ENCODE results near the gene ELAVL2.

Gene ELAVL2

DNA sequence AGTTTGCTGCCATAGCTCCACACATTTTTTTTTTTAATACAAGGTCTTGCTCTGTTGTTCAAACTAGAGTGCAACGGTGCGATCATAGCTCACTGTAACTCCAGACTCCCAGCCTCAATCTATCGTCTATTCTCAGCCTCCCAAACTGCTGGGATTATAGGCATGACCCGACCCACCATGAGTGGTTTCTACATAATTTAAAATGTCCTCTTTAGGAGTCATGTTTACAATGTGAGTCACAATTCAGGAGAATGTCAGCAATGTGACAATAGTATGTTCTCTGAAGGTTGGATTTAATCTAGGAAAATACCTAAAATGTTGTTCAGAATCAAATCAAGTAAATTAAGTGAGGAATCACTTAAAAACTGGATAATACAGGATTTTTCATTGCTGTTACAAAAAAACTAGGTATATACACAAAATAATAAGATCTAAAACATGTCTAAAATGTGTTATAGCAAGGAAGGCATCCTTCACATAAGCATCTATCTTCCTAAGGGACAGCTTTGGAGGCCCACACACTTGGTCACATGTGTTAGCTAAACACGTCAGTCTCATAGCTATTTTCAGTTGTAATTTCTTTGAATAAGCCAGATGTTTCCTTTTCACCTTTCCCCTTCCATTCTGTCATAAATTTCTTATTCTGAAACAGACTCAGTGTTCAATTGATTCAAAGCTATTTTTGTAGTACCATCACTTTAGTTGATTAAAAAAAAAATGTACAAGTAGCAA lies 30.0 kb upstream of the ELAVL2 start (continued):
- no peak for TF ChIP-seq GLIS3 (CRISPR knock-in tag; IDR thresholded peaks at IDR 0.05)

DNA sequence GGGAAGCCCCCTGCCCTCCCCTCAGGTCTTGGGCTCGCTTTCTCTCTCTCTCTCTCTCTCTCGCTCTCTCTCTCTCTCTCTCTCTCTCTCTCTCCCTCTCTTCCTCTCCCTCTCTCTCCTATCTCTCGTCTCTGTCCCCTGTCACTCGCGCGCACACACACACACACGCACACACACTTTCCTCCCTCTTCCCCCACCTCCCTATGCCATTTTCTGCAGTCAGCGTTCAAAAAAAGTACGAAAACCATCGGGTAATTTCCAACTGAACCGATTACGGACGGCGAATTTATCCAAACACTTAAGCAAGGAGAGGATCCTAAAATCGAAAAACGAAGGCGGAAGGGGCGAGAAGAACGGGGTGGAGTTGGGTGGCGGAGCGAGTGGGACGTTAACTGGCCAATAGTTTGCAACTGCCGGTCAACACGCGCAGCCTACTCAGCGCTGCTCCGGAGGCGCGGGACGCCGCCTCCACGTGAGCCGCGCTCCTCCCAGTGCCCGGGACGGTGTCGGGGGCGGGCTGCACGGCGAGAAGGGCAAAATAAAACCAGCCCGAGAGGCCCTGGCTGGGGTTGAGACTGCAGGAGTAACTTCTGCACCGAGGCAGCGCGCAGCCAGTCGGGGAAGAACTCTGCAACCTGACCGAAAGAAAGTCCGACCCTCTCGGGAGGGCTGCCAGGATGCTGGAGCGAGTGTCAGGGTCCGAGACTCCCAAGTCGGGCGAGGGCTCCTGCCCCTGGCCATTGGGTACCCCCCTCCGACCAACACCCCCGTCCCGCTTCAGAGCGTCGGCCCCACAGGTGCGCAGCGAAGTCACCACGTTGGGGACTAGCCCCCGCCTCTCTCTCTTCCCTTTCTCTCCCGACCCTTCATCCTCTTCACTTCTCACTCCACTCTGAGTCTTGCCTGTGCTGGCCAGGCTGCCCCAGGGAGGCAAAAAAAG lies 24.9 kb upstream of the ELAVL2 start:
- peak; percentile 83 for ATAC-seq
- TF ChIP-seq ZNF70 (CRISPR knock-in tag; IDR thresholded peaks at IDR 0.05) (no peak), GLIS3 (CRISPR knock-in tag; IDR thresholded peaks at IDR 0.05) (no peak), CSDC2 (CRISPR knock-in tag; IDR thresholded peaks at IDR 0.05) (no peak), ESRRG (CRISPR knock-in tag; IDR thresholded peaks at IDR 0.05) (no peak), ZFP3 (CRISPR knock-in tag; IDR thresholded peaks at IDR 0.05) (no peak), ZFP30 (CRISPR knock-in tag; IDR thresholded peaks at IDR 0.05) (no peak), ARNTL (CRISPR knock-in tag; IDR thresholded peaks at IDR 0.05; ENCODE audit: borderline replicate concordance, low read depth) (no peak), TOX (CRISPR knock-in tag; IDR thresholded peaks at IDR 0.05; ENCODE audit: borderline replicate concordance) (no peak), OSR1 (CRISPR knock-in tag; IDR thresholded peaks at IDR 0.05) (no peak), TCF4 (CRISPR knock-in tag; IDR thresholded peaks at IDR 0.05; ENCODE audit: borderline replicate concordance) (no peak)
- TF ChIP-seq, protein P1, sequence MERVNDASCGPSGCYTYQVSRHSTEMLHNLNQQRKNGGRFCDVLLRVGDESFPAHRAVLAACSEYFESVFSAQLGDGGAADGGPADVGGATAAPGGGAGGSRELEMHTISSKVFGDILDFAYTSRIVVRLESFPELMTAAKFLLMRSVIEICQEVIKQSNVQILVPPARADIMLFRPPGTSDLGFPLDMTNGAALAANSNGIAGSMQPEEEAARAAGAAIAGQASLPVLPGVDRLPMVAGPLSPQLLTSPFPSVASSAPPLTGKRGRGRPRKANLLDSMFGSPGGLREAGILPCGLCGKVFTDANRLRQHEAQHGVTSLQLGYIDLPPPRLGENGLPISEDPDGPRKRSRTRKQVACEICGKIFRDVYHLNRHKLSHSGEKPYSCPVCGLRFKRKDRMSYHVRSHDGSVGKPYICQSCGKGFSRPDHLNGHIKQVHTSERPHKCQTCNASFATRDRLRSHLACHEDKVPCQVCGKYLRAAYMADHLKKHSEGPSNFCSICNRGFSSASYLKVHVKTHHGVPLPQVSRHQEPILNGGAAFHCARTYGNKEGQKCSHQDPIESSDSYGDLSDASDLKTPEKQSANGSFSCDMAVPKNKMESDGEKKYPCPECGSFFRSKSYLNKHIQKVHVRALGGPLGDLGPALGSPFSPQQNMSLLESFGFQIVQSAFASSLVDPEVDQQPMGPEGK (CRISPR knock-in tag; IDR thresholded peaks at IDR 0.05; ENCODE audit: borderline replicate concordance) = no peak
- TF ChIP-seq, protein P2, sequence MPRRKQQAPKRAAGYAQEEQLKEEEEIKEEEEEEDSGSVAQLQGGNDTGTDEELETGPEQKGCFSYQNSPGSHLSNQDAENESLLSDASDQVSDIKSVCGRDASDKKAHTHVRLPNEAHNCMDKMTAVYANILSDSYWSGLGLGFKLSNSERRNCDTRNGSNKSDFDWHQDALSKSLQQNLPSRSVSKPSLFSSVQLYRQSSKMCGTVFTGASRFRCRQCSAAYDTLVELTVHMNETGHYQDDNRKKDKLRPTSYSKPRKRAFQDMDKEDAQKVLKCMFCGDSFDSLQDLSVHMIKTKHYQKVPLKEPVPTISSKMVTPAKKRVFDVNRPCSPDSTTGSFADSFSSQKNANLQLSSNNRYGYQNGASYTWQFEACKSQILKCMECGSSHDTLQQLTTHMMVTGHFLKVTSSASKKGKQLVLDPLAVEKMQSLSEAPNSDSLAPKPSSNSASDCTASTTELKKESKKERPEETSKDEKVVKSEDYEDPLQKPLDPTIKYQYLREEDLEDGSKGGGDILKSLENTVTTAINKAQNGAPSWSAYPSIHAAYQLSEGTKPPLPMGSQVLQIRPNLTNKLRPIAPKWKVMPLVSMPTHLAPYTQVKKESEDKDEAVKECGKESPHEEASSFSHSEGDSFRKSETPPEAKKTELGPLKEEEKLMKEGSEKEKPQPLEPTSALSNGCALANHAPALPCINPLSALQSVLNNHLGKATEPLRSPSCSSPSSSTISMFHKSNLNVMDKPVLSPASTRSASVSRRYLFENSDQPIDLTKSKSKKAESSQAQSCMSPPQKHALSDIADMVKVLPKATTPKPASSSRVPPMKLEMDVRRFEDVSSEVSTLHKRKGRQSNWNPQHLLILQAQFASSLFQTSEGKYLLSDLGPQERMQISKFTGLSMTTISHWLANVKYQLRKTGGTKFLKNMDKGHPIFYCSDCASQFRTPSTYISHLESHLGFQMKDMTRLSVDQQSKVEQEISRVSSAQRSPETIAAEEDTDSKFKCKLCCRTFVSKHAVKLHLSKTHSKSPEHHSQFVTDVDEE (CRISPR knock-in tag; IDR thresholded peaks at IDR 0.05) = no peak

DNA sequence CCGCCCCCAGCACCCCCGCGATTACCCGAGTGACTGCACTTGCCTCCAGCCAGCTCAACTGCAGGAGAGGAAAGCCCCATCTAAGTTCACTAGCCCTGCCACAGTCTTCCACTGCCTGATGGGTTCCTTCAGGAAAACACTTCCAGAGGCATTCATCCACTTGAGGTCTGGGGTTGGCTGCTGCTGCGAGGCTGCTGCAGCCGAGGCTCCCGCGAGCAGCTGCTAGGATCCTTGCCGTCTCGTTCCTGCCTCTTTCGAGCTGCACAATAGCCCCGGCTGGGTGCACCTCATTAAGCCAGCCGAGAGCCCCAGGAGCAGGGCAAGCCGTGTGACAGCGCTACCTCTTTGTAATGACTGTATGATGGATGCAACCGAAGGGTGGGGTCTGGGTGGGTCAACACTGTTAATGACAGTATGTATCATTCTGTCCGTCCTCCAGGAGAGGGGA lies 24.2 kb upstream of the ELAVL2 start:
- peak; percentile 51 for ATAC-seq
- TF ChIP-seq, protein P2 (CRISPR knock-in tag; IDR thresholded peaks at IDR 0.05) = no peak
- TF ChIP-seq ZC3H10 (CRISPR knock-in tag; IDR thresholded peaks at IDR 0.05) (no peak), RARB (CRISPR knock-in tag; IDR thresholded peaks at IDR 0.05) (no peak), ZNF8 (CRISPR knock-in tag; IDR thresholded peaks at IDR 0.05) (no peak), ZNF70 (CRISPR knock-in tag; IDR thresholded peaks at IDR 0.05) (no peak), ZFP30 (CRISPR knock-in tag; IDR thresholded peaks at IDR 0.05) (no peak)

DNA sequence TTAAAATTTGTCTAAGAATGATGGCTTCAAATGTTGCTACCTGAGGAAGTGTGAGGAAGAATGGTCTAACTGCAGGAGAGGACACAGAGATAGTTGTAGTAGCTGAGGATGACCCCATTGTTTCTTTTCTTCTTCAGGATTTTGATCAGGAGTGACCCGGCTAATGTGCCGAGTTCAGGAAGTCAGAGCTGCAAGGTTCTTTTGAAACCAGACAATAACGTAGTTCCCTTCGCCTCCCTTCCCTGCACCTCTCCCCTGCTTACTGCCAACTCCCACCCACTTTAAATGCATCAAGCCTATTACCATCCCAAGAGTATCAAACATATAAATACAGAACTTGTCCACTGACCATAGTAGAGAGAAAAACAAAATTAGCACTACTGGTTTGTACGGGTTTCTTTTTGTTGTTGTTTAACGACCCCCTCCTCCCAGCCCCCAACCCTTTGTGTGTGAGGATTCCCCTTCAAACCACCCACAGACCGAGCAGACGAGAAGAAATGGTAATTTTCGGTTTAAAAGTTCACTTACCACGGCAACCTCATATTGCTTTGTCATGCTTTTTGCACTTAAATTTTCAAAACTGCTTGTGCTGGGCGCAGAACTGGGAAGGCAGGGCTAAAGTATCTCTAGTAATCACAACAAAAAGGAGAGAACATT lies 23.5 kb upstream of the ELAVL2 start:
- ATAC-seq = no peak
- TF ChIP-seq ZC3H10 (CRISPR knock-in tag; IDR thresholded peaks at IDR 0.05) = no peak
- no peak for TF ChIP-seq ZFP30 (CRISPR knock-in tag; IDR thresholded peaks at IDR 0.05)
- no peak for TF ChIP-seq ARNTL (CRISPR knock-in tag; IDR thresholded peaks at IDR 0.05; ENCODE audit: borderline replicate concordance, low read depth)
- no peak for TF ChIP-seq TCF4 (CRISPR knock-in tag; IDR thresholded peaks at IDR 0.05; ENCODE audit: borderline replicate concordance)
- TF ChIP-seq, protein P2 (CRISPR knock-in tag; IDR thresholded peaks at IDR 0.05) = no peak
- TF ChIP-seq RARB (CRISPR knock-in tag; IDR thresholded peaks at IDR 0.05) = no peak
- TF ChIP-seq, protein P1 (CRISPR knock-in tag; IDR thresholded peaks at IDR 0.05; ENCODE audit: borderline replicate concordance) = no peak
- no peak for TF ChIP-seq ZNF8 (CRISPR knock-in tag; IDR thresholded peaks at IDR 0.05)
- TF ChIP-seq ZNF70 (CRISPR knock-in tag; IDR thresholded peaks at IDR 0.05) = no peak
- TF ChIP-seq ESRRG (CRISPR knock-in tag; IDR thresholded peaks at IDR 0.05) = no peak
